Subcutaneous adipose tissue (tissue), 4 donors: Measurements from ENCODE around the gene DENND5B. TPM values are rescaled to one million over a fixed set of nuclear protein-coding genes. Genes with fewer than 3 reads are reported as not detected.

Experiments
- CTCF ChIP-seq: fragments of 450-650 bp; IDR thresholded peaks from one replicate; pipeline ENCODE4 v1.5.1; 2016; ENCODE audit warnings: low read depth, mild to moderate bottlenecking, control low read depth, antibody characterized with exemption, moderate library complexity
- total RNA-seq, 4 donors: library from RNA; depleted of rRNA; stranded (reverse); fragments of >200 nt; gene quantifications; one replicate each; pipeline ENCODE4 v1.1.0, GENCODE V29; 2016

DENND5B gene
- total RNA-seq, 4 donors from 2014 or later, result 11.1 to 19.2 (median 14.0) TPM

- TF ChIP-seq CTCF, result no peak
Observed at GRCh38 chr12:31567029-31567428, 23.9 kb downstream of the DENND5B start.

- no peak for TF ChIP-seq CTCF
Observed at GRCh38 chr12:31566547-31566946, 24.4 kb downstream of the DENND5B start.

- no peak for TF ChIP-seq CTCF
Observed at GRCh38 chr12:31562594-31563328, 28.2 kb downstream of the DENND5B start.

- TF ChIP-seq CTCF, result no peak
Observed at GRCh38 chr12:31560516-31560915, 30.4 kb downstream of the DENND5B start.

GRCh38 chr12:31558521-31558920 lies 32.4 kb downstream of the DENND5B start:
- TF ChIP-seq CTCF, result no peak

- TF ChIP-seq CTCF, result no peak
Observed at GRCh38 chr12:31557707-31558106, 33.2 kb downstream of the DENND5B start.

- TF ChIP-seq CTCF, result no peak
Observed at GRCh38 chr12:31536672-31537071, 54.3 kb downstream of the DENND5B start.
